Renal pelvis (tissue), 4 donors: Measurements from ENCODE around the gene SLC27A4. TPM values are rescaled to one million over a fixed set of nuclear protein-coding genes. Genes with fewer than 3 reads are reported as not detected.

Experiments
- DNase-seq: peaks from one replicate; pipeline ENCODE4 v3.0.0-alpha.2; 2013
- polyA plus RNA-seq, 3 donors: library from polyadenylated mRNA; unstranded; fragments of 120-200 nt; gene quantifications; one replicate each; pipeline ENCODE4 v1.2.1, GENCODE V29; 2013; ENCODE audit not compliant: insufficient read length in 3 of 3

SLC27A4 gene
- polyA plus RNA-seq, 3 donors = 19.6 to 24.6 (median 22.7) TPM

DNA sequence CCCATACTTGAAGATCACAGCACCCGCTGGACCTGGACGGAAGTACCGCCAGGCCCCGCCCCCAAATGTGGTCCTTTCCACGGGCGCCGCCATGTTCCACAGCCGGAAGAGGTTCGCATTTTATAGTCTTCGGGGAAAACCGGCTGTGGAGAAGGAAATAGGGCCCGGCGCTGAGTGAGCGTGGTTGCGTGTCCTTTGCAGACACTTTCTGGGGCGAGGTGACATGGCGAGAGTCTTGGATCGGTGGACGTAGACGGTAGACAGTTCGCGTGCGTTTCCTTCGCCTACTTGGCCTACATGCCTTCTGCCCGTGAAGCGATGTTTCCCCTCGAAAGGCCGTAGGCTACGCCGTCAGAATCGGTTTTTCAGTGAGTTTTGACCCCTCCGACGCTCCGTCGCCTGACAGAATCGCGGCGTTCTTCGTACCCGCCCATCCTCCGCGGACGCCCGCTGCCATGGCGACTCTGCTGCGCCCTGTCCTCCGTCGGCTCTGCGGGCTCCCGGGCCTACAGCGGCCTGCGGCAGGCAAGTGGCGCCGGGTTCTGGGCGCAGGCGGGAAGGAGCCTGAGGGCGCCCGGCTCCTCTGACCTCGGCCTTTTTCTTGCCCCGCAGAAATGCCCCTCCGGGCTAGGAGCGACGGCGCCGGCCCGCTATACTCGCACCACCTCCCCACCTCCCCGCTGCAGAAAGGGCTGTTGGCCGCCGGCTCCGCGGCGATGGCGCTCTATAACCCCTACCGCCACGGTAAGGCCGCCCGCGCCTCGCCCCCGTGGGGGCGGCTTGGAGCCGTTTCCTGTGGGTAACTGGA lies 17.7 kb upstream of the SLC27A4 start, which contains the start of the genes COQ4 and TRUB2:
TSS of gene COQ4 (plus strand) at position 436 of the 808 bp plus-strand sequence. CDS start at position 456, 20 bp downstream.
TSS of gene TRUB2 (minus strand) at position 44 of the 808 bp plus-strand sequence. CDS start at position 5, 39 bp downstream.
- DNase-seq = peak; percentile 96

- no peak for DNase-seq
These were observed 17.1 kb upstream of the SLC27A4 start for GRCh38 chr9:128323212-128323730.

GRCh38 chr9:128323791-128324190 lies 16.5 kb upstream of the SLC27A4 start:
- DNase-seq = no peak

- no peak for DNase-seq
These were observed 15.9 kb upstream of the SLC27A4 start for GRCh38 chr9:128324401-128324800.

DNA sequence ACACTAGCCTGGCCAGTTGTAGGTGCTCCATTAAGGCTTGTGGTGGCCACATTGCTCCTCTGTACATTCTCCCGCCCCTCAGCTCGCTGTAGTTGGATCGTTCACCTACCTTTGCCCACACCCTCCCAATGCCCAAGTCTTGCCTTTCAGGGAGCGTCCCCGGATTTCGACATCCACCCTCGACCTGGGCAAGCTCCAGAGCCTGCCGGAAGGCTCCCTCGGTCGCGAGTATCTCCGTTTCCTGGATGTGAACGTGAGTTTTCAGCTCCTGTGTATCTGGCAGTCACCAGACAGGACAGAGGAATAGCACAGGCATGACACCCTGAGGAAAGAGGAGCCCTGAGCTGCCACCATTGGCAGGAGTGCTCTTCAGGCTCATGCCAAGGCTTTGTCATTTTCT lies 14.7 kb upstream of the SLC27A4 start:
- DNase-seq = no peak

DNA sequence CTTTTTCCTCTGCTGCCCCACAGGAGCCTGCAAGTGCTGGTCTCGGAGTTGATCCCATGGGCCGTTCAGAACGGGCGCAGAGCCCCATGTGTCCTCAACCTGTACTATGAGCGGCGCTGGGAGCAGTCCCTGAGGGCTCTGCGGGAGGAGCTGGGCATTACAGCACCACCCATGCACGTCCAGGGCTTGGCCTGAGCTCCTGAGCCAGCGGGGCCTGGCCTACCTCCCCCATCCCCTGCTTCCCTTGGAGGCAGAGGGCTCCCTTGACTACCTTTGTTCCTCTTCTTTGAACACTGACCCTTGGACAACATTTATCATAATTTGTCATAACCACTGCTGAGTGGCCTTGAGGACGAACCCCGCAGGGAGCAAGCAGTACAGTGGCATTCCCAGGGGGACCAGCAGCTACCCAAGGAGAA lies 6.9 kb upstream of the SLC27A4 start:
- DNase-seq = no peak

DNA sequence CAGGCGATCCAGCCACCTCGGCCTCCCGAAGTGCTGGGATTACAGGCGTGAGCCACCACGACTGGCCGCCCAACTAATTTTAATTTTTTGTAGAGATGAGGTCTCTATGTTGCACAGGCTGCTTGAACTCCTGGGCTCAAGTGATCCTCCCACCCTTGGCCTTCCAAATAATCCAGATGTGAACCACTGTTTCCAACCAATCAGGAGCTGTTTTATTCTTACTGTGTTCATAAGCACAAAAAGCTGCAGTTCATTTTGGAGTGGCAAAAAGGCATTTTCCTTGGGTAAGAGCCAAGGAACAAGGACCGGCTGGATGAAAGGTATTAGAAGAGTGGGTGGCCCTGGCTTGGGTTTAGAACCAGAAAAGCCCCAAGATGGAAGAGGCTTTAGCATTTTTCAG lies 5.2 kb upstream of the SLC27A4 start:
- no peak for DNase-seq

DNA sequence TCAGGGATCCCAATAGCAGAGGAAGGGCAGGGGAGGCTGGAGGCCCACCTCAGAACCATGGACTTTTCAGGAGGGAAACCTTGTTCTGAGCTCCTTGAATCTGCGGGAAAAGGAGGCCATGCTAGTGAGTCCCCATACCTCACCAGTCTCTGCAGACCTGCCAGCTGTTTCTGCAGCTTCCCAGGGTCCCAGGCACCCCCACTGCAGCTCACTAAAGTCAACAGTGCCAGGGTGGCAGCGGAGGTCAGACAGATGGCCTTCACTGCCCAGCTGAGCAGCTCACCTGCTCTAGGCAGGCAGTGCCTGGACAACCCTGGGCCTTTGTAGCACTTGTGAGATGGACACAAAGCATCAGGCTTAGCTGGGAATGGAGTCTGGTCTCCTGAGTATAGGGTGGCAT lies 4.4 kb upstream of the SLC27A4 start:
- DNase-seq = no peak

DNA sequence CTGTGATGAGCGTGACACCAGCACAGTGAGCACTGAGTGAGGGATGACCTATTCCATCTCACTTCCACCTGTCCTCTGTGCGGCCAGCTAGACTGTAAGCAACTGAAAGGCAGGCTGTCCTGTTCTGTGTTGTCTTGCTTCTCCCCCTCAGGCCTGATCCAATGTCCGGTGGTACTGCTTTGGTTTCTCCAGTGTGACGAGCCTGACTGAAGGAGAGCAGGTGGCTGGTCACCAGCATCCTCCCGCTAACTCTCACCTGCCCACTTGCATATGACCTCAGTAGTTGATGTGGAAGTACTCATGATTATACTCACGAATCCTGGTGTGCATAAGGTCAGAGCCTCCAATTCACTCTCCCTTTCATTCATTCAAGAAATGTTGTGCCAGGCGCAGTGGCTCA lies 2.4 kb upstream of the SLC27A4 start:
- no peak for DNase-seq

DNA sequence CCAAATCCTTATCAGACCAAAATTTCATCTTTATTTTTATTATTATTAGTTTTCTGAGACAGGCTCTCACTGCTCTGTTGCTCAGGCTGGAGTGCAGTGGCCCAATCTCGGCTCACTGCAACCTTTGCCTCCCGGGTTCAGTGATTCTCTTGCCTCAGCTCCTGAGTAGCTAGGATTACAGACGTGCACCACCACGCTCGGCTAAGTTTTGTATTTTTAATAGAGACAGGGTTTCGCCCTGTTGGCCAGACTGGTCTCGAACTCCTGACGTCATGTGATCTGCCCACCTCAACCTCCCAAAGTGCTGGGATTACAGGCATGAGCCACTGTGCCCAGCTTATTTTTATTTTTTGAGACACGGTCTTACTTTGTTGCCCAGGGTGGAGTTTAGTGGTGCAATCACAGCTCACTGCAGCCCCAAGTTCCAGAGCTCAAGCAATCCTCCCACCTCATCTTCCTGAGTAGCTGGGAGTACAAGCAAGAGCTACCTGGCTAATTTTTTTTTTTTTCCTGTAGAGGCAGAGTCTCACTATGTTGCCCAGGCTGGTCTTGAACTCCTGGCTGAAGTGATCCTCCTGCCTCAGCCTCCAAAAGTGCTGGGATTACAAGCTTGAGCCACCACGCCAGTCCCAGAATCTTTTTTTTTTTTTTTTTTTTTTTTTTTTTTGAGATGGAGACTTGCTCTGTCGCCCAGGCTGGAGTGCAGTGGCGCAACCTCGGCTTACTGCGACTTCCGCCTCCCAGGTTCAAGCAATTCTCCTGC lies 1.3 kb upstream of the SLC27A4 start:
- DNase-seq = peak; percentile 17

DNA sequence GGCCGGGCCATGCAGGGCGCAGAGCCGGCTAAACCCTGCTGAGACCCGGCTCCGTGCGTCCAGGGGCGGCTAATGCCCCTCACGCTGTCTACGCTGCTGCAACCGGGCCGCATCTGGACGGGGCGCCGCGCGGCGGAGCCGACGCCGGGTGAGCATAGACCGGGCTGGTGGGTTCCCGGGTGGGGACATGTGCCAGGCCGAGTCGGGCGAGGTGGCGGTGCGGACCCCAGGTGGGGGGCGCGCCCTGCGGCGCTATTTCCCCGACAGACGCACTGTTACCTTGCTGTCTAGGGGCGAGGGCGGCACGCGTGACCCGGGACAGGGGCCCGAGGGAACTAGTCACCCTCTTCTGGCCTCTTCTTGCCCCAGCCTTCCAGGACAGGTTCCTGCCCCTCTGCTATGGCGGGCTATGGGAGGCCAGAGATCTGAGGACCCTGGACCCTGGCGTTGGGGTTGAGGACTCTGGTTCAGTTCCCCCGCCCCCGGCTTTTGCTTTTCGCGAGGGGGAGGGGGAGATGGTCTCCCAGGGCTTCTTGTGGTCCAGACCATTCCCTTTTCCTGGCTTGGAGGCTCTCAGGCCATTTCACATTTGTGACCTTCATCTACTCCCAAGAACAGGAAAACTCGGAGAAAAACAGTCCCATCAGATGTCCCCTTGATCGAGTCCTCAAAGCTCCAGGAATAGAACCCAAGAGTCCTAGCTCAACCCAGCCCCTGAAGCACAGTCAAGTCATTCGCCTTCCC lies 536 bp downstream of the SLC27A4 start:
- DNase-seq = no peak

- DNase-seq = peak; percentile 43
These were observed 1.1 kb downstream of the SLC27A4 start for GRCh38 chr9:128341435-128341849.

DNA sequence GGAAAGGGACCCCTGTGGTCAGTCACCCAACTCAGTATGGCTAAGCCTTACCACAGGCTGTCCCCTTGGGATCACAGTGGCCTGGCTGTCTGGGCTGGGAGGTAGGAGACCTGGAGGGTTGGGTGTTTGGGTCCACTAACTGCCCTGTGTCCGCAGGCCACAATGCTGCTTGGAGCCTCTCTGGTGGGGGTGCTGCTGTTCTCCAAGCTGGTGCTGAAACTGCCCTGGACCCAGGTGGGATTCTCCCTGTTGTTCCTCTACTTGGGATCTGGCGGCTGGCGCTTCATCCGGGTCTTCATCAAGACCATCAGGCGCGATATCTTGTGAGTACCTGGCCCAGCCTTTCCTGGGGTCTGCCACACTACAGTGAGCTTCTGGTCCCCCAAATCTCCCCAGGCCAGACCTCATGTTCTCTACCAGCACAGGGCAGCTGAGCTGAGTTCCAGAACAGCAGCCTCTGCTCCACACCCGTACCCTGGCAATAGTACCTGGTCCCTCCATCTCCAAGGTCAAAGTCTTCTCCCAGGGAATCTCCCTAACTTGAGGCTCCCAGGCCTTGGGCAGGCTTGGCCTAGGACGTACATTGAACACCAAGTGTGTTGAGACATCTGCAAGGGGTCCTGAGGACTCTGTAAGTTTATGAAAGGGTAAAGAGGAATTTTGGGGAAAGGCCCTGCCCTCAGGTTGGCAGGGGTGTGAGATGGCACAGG lies 2.8 kb downstream of the SLC27A4 start:
- DNase-seq = no peak

GRCh38 chr9:128343855-128344254 lies 3.5 kb downstream of the SLC27A4 start:
- no peak for DNase-seq

- no peak for DNase-seq
These were observed 4.7 kb downstream of the SLC27A4 start for GRCh38 chr9:128344931-128345605.

GRCh38 chr9:128349125-128349524 lies 8.8 kb downstream of the SLC27A4 start:
- no peak for DNase-seq

DNA sequence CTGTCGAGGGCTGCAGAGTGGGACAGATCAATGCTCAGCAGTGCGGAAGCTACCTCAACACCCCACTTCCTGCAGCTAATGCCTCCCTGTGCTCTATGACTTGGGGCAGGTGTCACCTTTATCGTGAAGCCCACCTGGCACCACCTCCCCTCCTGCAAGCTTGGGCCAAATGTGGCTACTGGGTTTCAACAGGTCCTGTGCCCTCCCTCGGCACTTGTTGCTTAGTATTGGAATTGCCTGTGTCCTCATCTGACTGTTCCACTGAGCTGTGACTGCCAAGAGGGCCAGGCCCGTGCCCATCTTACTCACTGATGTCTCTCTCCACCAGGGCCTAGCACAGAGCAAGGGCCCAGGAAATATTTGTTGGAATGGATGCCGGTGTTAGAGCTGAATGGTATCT lies 9.4 kb downstream of the SLC27A4 start:
- DNase-seq = no peak

DNA sequence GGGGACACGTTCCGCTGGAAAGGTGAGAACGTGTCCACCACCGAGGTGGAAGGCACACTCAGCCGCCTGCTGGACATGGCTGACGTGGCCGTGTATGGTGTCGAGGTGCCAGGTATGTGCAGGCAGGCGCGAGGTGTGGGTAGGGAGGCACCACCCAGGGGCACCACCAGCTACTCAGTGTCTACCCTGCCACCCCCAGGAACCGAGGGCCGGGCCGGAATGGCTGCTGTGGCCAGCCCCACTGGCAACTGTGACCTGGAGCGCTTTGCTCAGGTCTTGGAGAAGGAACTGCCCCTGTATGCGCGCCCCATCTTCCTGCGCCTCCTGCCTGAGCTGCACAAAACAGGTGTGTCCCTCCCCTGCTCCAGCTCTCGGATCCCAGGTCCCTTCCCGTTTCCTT lies 15.1 kb downstream of the SLC27A4 start:
- DNase-seq = no peak

DNA sequence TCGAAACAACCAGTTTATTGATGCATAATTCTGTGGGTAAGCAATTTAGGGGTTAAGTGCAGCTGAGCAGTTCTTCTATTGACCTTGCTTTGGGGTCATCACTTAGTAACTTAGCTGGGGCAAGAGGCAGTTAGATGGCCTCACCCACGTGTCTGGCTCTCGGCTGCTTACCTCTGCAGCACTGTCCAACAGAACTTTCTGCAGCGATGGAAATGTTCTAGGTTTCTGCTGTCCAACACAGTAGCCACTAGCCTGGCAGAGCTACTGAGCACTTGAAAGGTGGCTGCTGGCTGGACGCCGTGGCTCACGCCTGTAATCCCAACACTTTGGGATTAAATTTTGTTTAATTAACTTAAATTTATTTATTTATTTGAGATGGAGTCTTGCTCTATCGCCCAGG lies 17.8 kb downstream of the SLC27A4 start:
- DNase-seq = no peak

- DNase-seq = no peak
These were observed 18.5 kb downstream of the SLC27A4 start for GRCh38 chr9:128358861-128359260.

DNA sequence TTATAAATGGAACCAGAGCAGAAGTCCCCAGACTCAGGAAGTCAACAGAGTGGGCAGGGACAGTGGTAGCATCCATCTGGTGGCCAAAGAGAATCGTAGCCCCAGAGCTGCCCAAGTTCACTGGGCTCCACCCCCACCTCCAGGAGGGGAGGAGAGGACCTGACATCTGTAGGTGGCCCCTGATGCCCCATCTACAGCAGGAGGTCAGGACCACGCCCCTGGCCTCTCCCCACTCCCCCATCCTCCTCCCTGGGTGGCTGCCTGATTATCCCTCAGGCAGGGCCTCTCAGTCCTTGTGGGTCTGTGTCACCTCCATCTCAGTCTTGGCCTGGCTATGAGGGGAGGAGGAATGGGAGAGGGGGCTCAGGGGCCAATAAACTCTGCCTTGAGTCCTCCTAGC lies 20.5 kb downstream of the SLC27A4 start:
- no peak for DNase-seq
